Tibial nerve (tissue), 4 donors: ENCODE data around the gene VTCN1.

Experiments used
- CTCF ChIP-seq, 5 experiments: fragments of 200-600 bp in 3 of 5; fragments of 450-650 bp in 2 of 5; sonication (generic) in 3 of 5; IDR thresholded peaks; one replicate each; pipeline ENCODE4 v1.5.1; 2016 to 2019; ENCODE audit warnings: antibody characterized with exemption in 5 of 5, mild to moderate bottlenecking in 3 of 5, moderate library complexity in 2 of 5
- EP300 ChIP-seq, 2 donors: sonication (generic); formaldehyde crosslinking; IDR thresholded peaks; one replicate each; pipeline ENCODE4 v1.6.1; 2017; ENCODE audit warnings: antibody characterized with exemption in 2 of 2, mild to moderate bottlenecking in 1 of 2

GRCh38 chr1:117101334-117101733 lies 109.4 kb downstream of the VTCN1 start:
- TF ChIP-seq CTCF (IDR thresholded peaks at IDR 0.05) = no peak
- TF ChIP-seq EP300 (IDR thresholded peaks at IDR 0.05) = no peak
